ENCODE measurements around the gene NAT8. TPM values are rescaled to one million over a fixed set of nuclear protein-coding genes. Genes with fewer than 3 reads are reported as not detected.
"Not testable (repeated sequence)": the region's sequence is repeated elsewhere in the genome, so short reads cannot be mapped to it uniquely, and the experiment has no call there.

The NAT8 gene, protein sequence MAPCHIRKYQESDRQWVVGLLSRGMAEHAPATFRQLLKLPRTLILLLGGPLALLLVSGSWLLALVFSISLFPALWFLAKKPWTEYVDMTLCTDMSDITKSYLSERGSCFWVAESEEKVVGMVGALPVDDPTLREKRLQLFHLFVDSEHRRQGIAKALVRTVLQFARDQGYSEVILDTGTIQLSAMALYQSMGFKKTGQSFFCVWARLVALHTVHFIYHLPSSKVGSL
- polyA plus RNA-seq (ENCODE audit: insufficient read length in 3 of 3), result 10 to 100 TPM; 23.9 to 27.5 (median 26.7) TPM

DNA sequence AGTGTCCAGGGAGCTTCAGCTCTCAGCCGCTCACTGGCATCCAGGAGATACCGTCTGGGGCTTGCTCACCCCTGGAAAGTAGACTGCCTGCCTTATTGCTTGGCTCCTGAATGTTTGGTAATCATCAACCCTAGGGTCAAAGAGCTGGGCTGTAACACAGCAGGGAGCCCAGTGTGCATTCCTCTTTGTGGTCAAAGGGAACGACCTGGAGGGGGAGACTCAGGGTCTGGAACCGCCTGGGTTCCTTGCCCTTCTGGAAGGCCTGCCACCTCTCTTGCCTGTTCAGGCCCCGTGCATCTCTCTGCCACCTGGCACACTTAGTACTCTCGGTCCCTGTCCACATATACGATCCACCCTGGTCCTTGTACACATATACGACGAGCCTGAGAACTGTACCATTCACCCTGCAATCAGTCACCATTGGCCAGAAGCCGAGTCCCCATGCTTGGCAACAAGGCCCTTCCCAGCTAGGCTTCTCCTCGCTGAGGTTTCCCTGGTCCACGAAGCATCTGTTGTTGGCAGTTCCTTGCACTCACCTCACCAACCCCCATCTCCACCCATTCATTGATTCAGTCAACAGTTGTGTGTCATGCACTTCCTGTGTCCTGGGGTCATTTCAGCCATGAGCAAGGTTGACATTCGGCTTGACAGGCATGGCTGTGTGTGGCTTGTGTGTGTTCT lies at the start of gene NAT8:
NAT8 (minus strand) TSS at position 85 of the 681 bp plus-strand sequence. CDS start 794 bp downstream, outside the sequence.
- DNase-seq (ENCODE audit: low read depth in 3 of 3, low spot score in 2 of 3), result no peak

DNA sequence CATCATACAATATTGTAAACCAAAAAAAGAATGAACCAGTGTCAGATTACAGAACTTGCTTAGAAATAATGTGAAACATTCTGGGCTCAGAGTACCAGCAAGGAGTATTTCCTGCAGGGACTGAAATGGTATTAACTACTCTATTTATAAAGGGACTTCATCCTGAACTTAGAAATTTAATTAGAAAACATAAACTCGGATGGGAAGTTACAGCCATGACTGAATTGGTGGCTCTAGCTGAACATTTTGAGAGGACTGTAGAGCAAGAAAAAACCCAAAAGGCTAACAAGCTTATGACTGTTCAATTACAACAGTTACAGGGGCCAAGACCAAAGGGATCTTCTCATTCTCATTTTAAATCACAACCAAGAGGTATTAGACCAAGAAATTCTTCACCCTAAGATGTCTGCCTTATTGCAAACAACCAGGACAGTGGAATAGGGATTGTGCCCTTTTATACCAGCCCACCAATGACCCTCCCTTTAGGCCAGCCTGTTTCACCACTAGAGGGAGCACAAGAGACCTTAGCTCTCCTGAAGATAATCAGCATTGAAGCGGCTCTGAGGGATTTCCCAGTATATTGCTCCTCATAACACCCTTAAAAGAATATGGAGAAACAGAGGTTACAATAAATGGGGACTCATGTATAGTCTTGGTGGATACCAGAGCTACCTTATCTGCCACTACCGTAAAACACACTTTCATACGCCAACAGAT lies 48.3 kb upstream of the NAT8 start:
- not testable (repeated sequence) for DNase-seq (ENCODE audit: low read depth in 3 of 3, low spot score in 2 of 3)

DNA sequence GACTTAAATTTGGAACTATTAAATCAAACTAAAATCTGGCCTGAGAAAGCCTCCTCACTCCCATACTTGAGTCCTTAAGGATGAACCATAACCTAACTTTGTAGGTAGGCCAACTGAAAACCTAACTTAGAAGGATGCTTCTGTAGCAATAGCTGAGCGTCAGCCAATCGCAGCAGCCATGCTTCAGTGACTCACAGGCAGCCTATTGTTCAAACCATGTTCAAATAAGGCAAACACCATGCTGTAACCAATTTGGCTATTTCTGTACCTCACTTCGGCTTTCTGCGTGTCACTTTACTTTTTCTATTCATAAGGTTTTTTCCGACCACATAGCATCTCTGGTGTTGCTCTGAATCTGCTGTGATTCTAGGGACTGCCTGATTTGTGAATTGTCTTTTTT lies 46.3 kb upstream of the NAT8 start:
- DNase-seq (ENCODE audit: low read depth in 3 of 3, low spot score in 2 of 3), result not testable (repeated sequence)

DNA sequence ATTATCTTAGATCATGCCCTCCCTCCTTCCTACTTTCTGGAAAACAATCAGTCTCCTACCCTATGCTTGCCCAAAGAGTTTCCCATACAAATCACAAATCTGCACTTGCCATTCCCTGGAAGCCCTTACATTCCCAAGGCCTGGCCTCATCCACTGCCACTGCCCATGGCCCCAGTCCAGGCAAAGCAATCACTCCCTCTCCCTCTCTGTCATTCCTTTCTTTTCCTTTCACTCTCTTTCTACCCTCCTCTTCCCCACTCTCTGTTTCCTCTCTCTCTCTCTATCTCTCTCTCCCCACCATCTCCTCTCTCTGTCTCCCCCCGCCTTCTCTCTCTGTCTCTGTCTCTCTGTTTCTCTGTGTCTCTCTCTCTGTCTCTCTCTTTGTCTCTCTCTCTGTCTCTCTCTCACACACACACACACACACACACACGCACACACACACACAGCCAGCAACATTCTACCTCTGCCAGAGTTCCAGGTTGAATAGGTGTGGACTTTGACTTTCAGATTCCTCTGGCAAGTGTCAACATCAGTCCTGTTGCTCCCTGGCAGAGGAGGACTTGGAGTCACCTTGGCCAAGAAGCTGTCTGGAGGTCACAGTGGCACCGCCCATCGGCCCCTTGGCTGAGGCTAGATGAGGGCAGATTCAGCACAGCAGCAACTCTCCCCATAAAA lies 43.7 kb upstream of the NAT8 start:
- no peak for DNase-seq (ENCODE audit: low read depth in 3 of 3, low spot score in 2 of 3)

DNA sequence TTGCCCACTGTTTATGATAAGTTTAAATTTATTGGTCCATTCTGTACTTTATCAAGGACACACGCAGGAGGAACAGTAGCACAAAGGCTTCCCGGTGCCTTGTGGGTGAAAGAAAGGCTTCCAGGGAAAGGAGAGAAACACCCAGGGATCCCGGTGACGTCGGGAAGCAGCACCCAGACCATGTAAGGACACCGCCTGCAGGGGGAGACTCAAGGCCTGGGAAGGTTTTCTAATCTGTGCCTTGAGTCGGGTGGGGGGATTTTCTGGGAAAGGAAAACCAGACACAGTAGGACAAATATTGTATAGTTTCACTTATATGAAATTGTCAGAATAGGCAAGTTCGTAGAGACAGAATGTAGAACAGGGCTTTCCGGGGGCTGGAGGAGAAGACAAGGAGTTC lies 42.7 kb upstream of the NAT8 start:
- not testable (repeated sequence) for DNase-seq (ENCODE audit: low read depth in 3 of 3, low spot score in 2 of 3)

DNA sequence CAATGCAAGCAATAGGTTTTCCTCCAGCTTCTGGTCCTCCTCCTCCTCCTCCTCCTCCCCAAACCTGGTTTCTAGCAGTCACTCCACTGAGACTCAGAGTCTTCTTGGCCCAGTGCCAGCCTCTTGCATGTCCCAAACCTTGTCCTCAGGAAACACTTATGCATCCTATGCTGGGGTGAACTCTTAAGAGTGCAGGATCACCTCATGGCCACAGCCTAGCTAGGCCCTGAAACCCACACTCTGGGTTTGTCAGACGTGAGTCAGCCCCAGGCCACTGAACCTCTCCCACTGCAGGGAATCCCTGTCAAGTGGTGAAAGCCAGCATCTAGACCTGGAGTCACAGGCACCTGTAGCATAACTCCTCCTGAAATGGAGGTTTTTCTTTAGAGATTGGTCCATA lies 42.1 kb upstream of the NAT8 start:
- DNase-seq (ENCODE audit: low read depth in 3 of 3, low spot score in 2 of 3), result not testable (repeated sequence)

DNA sequence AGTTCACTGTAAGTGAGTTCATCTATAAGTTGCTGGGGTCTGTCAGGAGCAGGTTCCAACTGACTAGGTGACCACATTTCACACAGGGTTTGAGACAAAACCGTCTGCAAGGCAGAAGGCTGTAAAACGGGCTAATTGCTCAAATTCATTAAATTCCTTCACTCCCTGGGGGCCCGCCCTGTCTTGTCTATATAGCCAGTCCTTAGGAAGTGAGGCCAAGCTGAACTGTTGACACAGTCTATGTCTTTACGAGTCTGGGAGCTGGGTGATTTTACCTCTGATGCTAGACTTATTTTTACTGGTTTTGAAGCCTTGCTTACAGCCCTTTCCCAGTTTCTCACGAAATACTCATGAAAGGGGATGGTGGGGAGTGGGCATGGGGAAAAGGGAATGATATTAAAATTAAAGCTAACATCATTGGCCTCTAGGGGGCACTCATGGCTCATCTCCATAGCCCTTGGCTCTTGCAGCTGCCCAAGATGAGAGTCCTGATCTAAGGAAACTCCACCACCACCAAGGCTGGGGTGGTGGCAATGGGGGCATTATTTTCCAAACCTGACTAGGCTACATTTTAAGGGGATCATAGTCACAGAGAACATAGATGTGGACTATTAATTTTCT lies 37.8 kb upstream of the NAT8 start:
- DNase-seq (ENCODE audit: low read depth in 3 of 3, low spot score in 2 of 3), result not testable (repeated sequence)

DNA sequence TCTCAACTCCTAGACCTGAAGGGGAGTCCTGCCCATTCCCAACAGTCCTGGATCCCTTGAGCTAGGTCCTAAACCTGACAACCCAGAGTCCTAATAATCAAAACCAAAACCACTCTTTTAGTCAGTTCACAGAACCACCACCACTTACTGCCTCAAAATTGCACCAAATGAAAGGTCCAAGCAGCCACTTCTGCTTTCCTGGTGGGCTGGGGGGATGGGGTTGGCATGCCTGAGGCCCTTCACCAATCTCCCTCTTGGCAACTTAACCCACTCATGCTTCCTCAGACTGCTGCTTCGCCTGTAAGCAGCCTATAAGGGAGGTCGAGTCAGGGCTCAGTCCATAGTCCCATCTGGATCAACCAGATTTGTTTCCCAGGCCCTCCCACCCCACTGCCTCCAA lies 37.0 kb upstream of the NAT8 start:
- DNase-seq (ENCODE audit: low read depth in 3 of 3, low spot score in 2 of 3), result not testable (repeated sequence)

DNA sequence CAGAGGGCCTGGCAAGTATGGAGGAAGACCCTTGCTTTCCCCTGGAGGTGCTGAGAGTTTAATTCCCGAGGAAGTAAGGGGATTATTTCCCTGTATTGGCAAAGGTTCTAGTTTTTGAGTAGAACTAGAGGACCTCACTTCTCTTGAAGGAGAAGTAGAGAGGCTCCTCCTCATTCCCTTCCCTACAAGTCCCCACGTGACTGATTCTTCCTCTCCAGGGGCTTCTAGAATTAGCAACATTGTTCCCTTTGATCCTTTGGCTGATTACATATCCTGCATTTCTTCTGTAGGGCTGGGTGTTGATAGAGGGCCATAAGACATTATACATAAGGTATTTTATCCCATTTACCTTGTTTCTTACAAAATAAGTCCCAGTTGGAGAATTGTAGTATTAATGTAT lies 35.8 kb upstream of the NAT8 start:
- not testable (repeated sequence) for DNase-seq (ENCODE audit: low read depth in 3 of 3, low spot score in 2 of 3)

DNA sequence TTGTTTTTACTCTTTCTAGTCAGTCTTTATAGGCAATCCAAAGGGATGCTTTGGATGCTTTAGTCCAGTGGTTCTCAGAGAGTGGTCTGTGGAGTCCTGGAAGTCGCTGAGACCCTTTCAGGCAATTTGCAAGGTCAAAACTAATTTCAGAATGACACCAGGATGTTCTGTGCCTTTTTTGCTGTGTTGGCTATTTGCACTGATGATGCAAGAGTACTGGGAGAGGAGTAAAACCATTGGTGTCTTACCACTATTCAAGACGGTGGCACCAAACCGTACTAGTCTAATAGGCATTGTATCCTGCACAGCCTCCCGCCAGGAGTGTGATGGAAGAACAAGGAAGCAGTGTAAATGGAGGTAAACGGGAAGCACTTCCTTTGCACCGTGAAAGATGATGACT lies 34.0 kb upstream of the NAT8 start:
- DNase-seq (ENCODE audit: low read depth in 3 of 3, low spot score in 2 of 3), result not testable (repeated sequence)

DNA sequence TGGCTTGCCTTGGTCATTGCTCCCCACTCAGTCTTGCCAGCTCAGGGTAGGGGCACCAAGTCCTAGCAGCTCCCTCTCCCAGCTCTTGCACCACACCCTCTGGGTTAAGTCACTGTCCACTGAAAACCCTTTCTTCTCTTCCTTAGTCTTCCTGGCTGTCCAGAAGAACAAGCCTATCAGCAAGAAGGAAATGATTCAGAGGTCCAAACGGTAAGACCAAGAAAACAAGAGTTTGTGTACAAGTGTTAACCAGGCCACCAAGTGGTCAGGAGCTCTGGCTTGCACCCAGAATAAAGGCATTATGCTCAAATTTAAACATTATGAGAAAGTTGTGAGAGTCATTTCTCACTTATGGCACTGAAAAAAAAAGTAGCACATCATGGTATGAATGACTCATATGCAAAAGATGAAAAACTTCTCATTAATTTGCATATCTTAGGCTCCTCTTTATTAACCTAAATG lies 32.5 kb upstream of the NAT8 start:
- not testable (repeated sequence) for DNase-seq (ENCODE audit: low read depth in 3 of 3, low spot score in 2 of 3)

DNA sequence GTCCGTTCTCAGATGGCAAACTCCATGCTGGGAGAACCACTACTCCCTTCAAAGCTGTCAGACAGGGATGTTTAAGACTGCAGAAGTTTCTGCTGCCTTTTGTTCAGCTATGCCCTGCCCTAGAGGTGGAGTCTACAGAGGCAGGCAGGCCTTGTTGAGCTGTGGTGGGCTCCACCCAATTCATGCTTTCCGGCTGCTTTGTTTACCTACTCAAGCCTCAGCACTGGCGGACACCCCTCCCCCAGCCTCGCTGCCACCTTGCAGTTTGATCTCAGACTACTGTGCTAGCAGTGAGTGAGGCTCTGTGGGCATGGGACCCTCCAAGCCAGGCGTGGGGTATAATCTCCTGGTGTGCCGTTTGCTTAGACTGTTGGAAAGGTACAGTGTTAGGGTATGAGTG lies 27.8 kb upstream of the NAT8 start:
- not testable (repeated sequence) for DNase-seq (ENCODE audit: low read depth in 3 of 3, low spot score in 2 of 3)

DNA sequence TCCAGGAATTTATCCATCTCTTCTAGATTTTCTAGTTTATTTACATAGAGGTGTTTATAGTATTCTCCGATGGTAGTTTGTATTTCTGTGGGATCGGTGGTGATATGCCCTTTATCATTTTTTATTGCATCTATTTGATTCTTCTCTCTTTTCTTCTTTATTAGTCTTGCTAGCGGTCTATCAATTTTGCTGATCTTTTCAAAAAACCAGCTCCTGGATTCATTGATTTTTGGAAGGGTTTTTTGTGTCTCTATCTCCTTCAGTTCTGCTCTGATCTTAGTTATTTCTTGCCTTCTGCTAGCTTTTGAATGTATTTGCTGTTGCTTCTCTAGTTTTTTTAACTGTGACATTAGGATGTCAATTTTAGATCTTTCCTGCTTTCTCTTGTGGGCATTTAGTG lies 25.0 kb upstream of the NAT8 start:
- not testable (repeated sequence) for DNase-seq (ENCODE audit: low read depth in 3 of 3, low spot score in 2 of 3)

DNA sequence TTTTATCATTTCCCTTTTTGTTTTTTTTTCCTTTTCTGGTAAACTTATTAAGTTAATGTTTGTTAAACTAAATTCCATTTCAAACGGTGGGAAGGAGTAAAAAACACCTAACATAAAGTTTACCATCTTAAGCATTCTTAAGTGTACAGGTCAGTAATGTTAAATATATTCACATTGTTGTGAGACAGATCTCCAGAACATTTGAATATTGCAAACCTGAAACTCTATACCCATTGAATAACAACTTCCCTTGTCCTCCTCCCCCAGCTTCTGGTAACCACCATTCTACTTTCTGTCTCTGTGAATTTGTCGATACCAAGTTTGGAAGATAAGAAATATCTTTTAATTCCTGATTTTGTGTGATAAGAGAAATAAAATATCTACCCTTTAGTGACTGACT lies 12.0 kb upstream of the NAT8 start:
- no peak for DNase-seq (ENCODE audit: low read depth in 3 of 3, low spot score in 2 of 3)

DNA sequence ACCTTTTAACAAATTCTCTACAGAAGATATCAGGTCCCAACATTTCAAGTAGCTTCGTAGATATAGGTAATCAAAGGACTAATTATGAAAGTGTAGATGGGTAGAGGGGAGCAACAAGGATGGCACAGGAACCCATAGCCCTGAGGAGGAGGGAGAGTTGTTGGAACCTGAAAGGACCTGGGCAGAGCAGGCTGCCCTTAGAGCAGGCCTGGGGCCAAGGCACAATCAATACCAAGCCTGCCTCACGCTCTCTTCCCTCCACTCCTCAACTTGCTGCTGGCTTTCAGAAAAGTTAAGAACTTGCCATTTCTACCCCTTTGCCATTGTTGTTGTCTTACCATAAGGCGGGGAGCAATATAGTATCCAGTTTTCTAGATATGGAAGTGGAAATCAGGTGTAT lies 10.1 kb upstream of the NAT8 start:
- no peak for DNase-seq (ENCODE audit: low read depth in 3 of 3, low spot score in 2 of 3)

DNA sequence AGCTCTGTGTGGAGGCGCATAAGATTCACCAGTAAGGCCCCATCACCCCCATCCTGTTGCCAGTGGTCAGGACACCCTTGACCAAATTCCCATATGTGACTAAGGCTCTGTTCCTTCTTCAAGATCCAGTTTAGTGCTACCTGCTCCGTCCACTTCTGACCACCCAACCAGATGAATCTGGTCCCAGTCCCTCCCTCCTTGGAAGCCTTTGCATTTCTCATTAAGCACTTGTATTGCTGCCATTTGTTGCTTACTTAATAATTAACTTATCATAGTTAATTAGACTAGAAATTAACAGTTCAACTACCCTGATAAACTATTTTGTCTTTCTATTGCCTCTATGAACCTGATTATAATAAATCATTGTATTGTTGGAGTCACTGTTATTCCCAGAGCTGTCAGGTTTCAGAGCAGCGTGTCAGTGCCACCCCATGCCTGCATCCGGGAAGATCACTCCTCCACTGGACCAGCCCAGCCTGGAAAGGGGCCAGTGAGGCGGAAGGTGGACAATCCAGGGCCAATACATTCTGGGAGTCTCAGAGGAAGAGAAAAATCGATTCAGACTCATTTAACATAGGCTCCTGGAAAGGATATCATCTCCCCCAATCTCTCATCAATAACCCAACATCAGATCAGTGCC lies 9.5 kb upstream of the NAT8 start:
- DNase-seq (ENCODE audit: low read depth in 3 of 3, low spot score in 2 of 3), result no peak

DNA sequence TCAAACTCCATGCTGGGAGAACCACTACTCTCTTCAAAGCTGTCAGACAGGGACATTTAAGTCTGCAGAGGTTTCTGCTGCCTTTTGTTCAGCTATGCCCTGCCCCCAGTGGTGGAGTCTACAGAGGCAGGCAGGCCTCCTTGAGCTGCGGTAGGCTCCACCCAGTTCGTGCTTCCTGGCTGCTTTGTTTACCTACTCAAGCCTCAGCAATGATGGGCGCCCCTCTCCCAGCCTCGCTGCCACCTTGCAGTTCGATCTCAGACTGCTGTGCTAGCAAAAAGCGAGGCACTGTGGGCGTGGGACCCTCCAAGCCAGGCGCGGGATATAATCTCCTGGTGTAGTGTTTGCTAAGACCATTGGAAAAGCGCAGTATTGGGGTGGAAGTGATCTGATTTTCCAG lies 5.5 kb upstream of the NAT8 start:
- DNase-seq (ENCODE audit: low read depth in 3 of 3, low spot score in 2 of 3), result not testable (repeated sequence)

DNA sequence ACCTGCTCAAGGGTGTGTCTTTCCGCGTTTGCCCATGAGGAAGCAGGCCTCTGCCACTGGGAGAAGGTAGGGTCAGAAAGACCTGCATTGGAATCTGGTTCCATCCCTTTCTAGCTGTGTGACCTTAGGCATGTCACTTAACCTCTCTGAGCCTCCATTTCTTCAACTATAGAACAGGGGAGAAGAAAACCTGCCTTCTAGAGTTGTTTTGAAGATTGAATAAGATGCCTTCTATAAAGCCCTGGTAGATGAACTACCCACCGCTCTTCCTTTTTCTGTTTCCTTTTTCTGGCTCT lies 507 bp downstream of the NAT8 start:
- DNase-seq (ENCODE audit: low read depth in 3 of 3, low spot score in 2 of 3), result no peak

DNA sequence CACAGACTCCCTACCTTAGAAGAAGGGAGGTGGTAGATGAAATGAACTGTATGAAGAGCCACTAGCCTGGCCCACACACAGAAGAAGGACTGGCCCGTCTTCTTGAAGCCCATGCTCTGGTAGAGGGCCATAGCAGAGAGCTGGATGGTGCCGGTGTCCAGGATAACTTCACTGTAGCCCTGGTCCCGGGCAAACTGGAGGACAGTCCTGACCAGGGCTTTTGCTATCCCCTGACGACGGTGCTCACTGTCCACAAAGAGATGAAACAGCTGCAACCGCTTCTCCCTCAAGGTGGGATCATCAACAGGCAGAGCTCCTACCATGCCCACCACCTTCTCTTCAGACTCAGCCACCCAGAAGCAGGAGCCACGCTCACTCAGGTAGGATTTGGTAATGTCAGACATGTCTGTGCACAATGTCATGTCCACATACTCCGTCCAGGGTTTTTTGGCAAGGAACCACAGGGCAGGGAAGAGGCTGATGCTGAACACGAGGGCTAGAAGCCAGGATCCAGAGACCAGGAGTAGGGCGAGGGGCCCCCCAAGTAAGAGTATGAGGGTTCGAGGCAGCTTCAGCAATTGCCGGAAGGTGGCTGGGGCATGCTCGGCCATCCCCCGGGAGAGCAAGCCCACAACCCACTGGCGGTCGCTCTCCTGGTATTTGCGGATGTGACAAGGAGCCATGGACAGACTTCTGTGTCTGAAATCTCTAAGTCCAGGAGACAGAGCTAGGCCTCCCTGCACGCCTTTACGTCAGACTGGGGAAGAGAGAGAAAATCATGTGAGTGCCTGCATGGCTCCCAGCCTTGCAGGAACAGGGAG lies 1.1 kb downstream of the NAT8 start:
- DNase-seq (ENCODE audit: low read depth in 3 of 3, low spot score in 2 of 3), result no peak
